GM18505 (cell line): ENCODE data around the gene PLXND1.

Source experiments
- ATAC-seq: cut with Tn5 transposase; IDR thresholded peaks from one replicate; pipeline ENCODE4 v1.9.1; 2021; ENCODE audit not compliant: unreplicated experiment
- POLR2A ChIP-seq: IDR thresholded peaks from 4 replicates; pipeline ENCODE4 v1.6.1; 2011; ENCODE audit warnings: borderline replicate concordance; ENCODE audit not compliant: insufficient read depth, insufficient read length; ENCODE audit errors: extremely low read depth

The PLXND1 gene

GRCh38 chr3:129597087-129597999 is 9.1 kb downstream of the PLXND1 start:
- no peak for TF ChIP-seq POLR2A
- no peak for ATAC-seq

DNA sequence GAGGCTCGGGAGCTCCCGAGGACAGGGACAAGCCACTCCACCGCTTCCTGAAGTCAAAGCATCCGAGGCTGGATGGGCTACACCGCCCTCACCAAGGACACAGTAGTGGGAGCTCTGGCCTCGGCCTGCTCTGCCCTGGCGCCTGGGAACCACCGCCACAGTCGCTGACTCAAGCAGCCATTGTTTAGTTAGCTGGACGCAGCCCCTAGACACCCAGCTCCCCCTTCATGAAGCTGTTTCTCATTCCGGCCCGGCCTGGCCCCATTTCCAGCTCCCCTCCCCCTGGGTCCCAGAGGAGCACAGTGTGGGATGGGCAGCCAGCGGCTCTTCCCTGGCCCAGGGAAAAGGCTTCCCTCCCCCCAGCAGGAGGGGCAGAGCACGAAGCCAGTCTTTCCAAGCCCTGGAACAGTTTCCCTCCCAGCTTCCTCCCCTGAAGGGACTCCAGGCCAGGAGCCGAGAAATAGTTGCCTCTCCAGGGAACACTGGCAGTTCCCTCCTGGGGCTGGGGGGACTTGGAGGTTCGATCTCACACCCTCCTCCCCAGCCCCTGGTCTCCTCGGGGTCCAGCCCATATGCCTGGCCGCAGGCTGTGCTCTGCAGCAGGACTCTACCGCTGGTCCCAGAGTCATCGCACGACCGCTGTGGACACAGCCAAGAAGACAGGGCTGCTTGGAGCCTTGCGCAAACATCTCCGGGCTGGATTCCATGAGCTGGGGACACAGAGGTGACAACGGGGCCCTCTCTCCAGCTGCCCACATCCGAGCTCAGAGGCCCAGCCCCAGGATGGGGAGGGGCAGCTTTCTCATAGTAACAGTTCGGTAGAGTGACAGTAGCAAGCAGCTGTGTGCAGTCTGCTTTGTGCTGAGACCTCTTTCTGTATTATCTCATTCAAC is 10.0 kb downstream of the PLXND1 start:
- TF ChIP-seq POLR2A = no peak
- ATAC-seq = no peak

- ATAC-seq = no peak
- TF ChIP-seq POLR2A = no peak
These were observed 10.8 kb downstream of the PLXND1 start for GRCh38 chr3:129595544-129596193.

GRCh38 chr3:129594907-129595390 is 11.5 kb downstream of the PLXND1 start:
- ATAC-seq = no peak
- no peak for TF ChIP-seq POLR2A

DNA sequence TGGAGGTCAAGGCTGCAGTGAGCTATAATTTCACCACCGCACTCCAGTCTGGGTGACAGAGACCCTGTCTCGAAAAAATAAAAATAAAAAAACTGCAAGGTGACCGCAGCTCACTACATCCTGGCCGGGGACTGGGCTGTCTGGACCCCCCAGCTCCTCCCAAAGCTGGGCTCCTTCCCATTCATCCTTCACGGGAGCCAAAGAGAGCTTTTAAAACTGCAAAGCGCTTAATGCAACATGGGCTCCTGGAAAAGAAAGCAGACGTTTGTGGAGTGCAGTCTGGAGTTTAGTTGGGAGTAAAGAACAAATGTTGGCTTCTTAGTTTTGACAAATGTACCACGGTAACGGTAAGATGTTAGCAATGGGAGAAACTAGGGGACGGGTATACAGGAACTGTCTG is 12.1 kb downstream of the PLXND1 start:
- no peak for TF ChIP-seq POLR2A
- ATAC-seq = no peak

DNA sequence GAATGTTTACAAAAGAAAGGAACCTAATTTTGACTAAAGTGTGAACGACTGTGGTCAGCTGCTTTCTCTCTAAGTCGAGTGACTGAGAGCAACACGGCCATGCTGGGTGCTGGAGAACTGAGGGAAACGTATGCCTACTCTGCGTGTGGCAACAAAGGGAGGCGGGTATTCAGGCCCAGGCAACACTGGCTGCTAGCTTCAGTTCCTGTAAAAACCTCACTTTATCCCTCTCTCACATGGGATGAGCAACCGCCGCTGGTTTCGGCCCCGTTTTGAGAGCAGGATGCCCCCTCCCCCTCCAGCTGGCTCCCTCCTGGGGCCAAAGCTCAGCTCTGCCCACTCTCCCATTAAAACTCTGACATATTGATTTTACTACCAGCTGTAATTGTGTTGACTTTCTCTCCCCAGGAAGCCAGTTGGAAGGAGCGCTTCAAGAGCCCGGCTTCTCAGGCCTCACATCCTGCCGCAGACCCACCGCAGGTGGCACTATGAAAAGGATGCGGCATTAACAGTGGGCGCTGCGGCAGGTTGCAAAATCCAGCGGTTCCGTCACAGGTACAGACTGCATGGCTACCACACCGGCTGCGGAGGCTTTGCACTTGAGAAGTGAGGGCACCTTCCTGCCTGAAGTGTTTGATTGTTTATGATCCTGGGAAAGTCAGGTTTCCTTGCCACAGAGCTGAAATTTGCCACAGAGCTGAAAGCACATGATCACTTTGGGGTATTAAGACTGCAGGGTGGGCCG is 12.7 kb downstream of the PLXND1 start:
- TF ChIP-seq POLR2A = no peak
- no peak for ATAC-seq

- TF ChIP-seq POLR2A = no peak
- no peak for ATAC-seq
These were observed 13.3 kb downstream of the PLXND1 start for GRCh38 chr3:129593230-129593594.

- TF ChIP-seq POLR2A = no peak
- ATAC-seq = no peak
These were observed 13.9 kb downstream of the PLXND1 start for GRCh38 chr3:129592381-129593131.

DNA sequence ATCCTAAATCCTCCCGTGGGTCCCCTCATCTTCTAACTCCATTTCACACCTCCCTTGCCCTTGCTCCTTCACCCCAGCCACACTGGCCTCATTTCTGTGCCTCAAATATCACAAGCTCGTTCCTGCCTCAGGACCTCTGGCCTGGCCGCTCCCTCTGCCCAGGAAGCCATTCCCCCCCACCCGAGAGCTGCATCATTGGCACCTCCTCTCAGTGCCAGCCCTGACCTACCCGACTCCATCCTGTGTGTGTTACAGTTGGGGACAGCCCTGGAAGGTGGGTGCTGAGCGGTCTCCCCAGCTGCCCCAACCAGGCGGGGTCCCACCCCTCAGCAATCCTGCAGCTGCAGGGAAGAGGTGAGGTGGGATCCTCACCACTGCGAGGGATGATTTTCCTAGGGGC is 14.5 kb downstream of the PLXND1 start:
- ATAC-seq = no peak
- TF ChIP-seq POLR2A = no peak

- no peak for TF ChIP-seq POLR2A
- no peak for ATAC-seq
These were observed 16.3 kb downstream of the PLXND1 start for GRCh38 chr3:129590215-129590614.

GRCh38 chr3:129587566-129588210 is 18.8 kb downstream of the PLXND1 start:
- no peak for ATAC-seq
- TF ChIP-seq POLR2A = no peak
